Measurements from ENCODE around the gene NHEJ1.

GRCh38 chr2:219099329-219099728 is 61.3 kb downstream of the NHEJ1 start:
- TF ChIP-seq POLR2A (IDR thresholded peaks at IDR 0.05; ENCODE audit: low read depth, low read length) (no peak), TAF1 (IDR thresholded peaks at IDR 0.05; ENCODE audit: borderline replicate concordance, low read depth, low read length) (no peak)
